DMS79 (cell line): ENCODE data around the gene B3GAT2.
A peak's percentile ranks its signal among the peaks of the same experiment; 100 is the strongest.
"Not testable (repeated sequence)": the region's sequence is repeated elsewhere in the genome, so short reads cannot be mapped to it uniquely, and the experiment has no call there.

Experiments used
- DNase-seq: peaks from one replicate; lab custom pipeline; 2025; lab: John Stamatoyannopoulos, UW

B3GAT2 gene, protein sequence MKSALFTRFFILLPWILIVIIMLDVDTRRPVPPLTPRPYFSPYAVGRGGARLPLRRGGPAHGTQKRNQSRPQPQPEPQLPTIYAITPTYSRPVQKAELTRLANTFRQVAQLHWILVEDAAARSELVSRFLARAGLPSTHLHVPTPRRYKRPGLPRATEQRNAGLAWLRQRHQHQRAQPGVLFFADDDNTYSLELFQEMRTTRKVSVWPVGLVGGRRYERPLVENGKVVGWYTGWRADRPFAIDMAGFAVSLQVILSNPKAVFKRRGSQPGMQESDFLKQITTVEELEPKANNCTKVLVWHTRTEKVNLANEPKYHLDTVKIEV

DNA sequence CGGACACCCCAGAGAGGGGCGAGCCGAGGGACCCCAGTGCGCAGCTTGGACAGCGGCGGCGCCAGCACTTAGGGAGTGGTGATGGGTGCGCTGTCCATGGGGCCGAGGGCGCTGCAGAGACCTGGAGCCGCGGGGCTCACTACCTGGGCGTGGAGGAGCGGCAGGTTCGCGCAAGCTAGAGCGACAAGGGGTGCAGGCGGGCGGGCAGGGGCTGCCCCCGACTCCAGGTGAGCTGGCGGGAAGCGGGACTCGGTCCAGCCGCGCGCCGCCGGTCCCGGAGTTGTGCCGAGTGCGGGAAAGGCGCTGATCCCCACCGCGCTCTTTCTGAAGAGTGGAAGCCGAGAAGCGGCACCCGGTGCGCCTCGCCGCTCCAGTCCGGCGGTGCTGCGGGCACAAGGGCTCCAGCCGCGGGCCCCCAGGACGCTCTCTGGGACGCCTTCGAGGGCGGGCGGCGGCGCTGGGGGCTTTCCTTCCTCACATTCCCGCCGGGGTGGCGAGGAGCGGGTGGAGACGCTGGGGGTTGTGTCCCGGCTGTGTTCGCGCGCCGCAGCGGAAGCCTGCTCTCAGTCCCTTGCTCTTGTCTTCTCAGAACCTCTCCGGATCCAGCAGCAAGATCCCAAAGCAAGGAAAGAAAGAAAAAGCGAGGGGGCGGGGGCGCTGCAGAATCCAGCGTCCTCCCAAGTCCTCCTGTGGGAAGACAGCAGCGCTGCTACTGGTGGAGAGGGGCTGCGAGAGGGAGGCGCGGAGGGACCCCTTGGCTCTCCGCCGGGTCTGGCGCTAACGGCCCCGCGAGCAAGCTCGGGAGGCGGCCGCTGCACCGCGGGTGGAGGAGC, at the start of gene B3GAT2:
TSS of gene B3GAT2 (minus strand) at position 610 of the 833 bp plus-strand sequence. CDS start 631 bp downstream, outside the sequence.
- no peak for DNase-seq

DNA sequence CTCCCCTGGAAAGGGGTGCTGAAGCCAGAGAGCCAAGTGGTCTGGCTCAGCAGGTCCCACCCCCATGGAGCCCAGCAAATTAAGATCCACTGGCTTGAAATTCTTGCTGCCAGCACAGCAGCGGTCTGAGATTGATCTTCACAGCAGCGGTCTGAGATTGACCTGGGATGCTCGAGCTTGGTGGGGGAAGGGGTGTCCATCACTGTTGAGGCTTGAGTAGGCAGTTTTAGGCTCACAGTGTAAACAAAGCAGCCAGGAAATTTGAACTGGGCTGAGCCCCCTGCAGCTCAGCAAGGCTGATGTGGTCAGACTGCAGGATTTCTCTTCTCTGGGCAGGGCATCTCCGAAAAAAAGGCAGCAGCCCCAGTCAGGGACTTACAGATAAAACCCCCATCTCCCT, 41.3 kb upstream of the B3GAT2 start:
- DNase-seq: no peak

DNA sequence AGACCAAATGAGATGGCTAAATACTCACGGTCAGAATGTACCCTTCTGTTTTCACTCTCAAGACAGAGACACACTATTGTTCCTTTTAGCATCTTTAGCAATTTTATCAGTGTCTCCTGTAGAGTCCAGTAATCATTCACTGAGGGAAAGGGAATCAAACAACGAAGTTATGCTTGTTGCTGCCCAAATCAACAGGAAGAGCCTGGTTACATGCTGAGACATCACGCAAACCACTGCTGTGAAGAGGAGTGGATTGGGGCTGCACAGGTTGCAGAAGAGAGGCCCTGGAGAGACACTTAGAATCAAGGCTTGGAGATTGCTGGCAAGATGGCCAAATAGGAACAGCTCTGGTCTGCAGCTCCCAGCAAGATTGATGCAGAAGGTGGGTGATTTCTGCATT, 40.5 kb upstream of the B3GAT2 start:
- DNase-seq: no peak

DNA sequence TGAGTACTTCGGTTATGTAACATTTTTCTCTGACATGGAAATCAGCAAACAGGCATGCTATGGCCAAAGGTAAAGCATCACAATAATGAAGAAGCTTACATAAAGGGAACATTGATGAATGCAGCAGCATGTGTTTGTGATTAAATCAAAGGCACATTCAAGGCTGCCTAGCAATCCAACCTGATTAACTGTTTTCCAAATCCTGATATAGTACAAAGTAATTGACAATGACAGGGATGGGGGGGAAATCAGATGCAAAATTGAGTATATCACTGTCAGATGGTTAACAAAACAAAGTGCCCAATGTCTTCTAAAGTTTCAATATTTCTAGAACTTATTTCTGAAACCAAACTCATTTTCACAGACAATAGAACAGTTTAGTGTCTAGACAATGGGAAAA, 39.2 kb upstream of the B3GAT2 start:
- no peak for DNase-seq

DNA sequence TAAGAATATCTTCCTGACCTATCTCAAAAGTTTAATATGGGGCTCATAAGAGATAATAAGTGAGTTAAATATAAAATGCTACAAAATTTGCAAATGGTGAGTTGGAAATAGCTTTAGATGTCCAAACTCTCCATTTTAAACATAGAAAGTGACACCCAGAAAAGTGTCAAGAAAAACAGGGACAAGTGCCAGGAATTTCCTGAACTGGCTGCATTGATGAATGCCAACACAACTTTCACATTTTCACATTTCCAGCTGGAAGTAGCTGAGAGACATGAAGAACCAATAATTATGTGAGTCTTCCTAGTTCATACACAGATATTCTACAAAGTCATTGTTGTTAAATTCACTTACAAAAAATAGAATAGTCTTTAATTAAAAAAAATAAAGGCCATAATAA, 38.6 kb upstream of the B3GAT2 start:
- no peak for DNase-seq

DNA sequence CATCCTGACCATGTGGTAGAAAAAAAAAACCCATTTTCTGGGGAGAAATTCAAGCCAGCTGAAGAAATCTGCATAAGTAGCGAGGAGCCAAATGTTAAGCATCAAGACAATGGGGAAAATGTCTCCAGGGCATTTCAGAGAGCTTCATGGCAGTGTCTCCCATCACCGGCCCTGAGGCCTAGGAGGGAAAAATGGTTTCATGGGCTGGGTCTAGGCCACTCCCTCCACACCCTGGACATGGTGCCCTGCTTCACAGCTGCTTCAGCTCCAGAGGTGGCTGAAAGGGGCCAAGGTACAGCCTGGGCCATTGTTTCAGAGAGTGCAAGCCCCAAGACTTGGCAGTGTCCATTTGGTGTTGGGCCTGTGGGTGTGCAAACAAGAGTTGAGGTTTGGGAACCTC, 34.4 kb upstream of the B3GAT2 start:
- no peak for DNase-seq

DNA sequence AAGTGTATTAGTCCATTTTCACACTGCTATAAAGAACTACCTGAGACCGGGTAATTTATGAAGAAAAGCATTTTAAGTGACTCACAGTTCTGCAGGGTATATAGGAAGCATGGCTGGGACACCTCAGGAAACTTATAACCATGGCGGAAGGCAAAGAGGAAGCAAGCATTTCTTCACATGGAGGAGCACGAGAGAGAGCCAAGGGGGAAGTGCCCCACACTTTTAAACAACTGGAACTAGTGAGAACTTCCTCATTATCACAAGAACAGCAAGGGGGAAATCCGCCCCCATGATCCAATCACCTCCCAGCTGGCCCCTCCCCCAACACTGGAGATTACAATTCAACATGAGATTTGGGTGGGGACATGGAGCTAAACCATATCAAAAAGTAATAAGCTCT, 28.3 kb upstream of the B3GAT2 start:
- DNase-seq: no peak

DNA sequence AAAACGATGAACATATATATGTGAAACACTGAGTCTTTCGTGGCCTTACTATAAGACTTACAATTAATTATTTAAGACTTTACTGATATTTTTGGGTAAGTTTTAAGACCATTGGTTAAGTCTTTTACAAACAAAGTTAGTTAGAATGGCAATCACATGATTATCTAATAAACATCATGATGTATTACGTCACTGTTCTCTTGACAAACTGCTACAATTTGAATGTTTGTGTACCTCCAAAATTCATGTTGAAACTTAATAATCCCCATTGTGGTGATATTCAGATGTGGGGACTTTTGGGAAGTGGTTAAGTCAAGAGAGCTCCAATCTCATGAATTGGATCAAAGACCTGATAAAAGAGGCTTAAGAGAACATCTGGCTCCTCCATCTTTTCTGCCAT, 25.9 kb upstream of the B3GAT2 start:
- DNase-seq: no peak

DNA sequence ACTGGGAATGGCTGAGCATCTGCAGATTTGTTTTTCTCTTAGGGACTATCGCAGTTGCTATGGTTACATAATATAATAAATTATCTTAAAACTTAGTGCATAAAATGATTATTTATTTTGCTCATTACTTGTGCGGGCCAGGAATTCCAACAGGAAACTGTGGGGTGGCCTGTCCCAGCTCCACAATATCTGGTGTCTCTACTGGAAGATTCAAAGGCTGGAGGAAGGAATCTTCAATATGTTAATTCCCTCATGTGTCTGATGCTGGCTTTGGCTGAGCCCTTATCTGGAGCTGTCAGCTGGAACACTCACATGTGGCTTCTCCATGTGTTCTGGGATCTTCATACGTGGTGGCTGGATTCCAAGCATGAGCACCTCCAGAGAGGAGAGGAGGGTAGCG, 23.9 kb upstream of the B3GAT2 start:
- DNase-seq: no peak

DNA sequence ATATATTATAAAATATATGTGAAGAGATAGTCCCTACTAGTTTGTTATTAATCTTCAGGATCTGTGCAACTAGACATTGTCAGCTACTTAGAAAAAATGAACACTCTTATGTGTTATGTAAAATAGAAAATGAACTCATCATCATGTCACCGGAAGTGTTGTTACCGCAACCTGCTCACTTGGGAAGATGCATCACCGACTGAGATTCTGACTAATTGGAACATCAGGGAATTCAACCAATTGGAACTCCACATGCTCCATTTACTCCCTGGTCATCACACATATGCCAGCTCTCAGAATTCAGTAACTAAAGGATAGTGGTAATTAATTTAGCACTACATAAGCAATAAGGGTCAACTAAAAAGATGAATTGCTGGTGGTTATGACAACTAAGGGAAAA, 16.7 kb upstream of the B3GAT2 start:
- no peak for DNase-seq

DNA sequence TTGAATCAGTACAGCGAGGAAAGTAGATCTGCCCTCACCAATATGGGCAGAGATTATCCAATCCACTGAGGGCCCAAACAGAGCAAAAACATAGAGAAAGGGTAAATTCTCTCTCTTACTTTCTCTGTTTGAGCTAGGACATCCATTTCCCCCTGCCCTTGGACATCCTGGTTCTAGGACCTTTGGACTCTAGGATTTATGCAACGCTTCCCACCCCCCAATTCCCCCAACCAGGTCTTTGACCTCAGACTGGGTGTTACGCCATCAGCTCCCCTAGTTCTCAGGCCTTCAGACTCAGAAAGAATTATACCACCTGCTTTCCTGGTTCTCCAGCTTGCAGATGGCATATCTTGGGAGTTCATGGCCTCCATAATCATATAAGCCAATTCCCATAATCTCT, 10.2 kb upstream of the B3GAT2 start:
- DNase-seq: no peak

DNA sequence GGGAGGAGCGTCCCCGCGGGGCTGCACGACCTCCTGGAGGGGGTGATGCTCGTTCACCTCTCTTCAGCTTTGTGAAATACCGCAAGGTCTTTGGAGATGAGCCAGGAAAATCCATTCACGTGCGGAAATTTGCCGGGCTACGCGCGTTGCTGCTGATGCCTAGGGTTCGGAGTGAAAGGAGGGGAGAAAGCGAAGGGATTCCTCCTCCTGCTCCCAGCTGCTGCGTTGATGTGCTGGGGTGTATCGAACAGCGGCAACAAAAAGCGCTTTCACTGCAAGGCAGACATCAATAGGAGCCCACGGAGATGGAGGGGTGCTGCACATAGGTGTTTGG, 391 bp upstream of the B3GAT2 start:
- DNase-seq: no peak

DNA sequence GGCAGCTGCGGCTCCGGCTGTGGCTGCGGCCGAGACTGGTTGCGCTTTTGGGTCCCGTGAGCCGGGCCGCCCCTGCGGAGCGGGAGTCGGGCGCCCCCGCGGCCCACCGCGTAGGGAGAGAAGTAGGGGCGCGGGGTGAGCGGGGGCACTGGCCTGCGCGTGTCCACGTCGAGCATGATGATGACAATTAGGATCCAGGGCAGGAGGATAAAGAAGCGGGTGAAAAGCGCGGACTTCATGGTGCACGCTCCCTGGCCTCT, 739 bp downstream of the B3GAT2 start:
- no peak for DNase-seq

DNA sequence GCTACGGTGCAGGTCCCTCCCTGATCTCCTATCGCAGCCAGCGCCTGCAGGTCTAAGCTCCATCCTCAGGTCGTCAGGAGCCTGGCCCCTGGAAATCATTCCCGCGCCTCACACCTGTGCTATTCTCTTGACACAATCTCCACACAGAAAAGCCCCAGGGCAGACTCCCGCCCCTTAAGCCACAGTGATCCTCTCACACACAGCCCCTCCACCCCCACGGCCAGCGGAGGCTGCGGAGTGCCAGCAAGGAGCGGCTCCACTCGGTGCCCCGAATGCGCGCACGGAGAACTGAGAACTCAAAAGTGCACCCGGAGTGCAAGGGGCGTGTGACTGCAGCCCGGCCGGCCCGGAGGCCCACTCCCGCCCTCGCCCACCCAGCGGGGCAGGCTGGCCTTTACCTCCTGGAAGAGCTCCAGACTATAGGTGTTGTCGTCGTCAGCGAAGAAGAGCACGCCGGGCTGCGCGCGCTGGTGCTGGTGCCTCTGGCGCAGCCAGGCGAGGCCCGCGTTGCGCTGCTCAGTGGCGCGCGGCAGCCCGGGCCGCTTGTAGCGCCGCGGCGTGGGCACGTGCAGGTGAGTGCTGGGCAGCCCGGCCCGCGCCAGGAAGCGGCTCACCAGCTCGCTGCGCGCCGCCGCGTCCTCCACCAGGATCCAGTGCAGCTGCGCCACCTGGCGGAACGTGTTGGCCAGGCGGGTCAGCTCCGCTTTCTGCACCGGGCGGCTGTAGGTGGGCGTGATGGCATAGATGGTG, 1.2 kb downstream of the B3GAT2 start:
- peak; percentile 59 for DNase-seq

DNA sequence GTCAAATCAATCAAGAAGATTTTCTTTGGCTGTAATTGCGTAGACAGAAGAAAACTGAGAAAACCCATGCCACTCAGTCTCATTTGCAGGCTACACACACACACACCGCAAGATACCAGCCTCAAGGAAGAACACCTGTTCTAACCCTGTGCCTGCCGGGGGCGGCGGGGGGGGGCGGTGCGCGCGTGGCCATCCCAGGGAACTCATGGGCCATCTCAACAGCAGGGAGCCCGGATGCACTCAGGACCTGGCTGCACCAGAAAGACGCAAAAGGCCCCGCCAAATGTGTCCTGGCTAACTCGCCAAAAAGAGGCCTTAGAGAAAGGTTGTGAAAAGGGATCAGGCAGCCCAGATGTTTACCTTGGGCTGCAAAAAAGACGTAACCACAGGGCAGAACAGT, 2.1 kb downstream of the B3GAT2 start:
- DNase-seq: no peak

DNA sequence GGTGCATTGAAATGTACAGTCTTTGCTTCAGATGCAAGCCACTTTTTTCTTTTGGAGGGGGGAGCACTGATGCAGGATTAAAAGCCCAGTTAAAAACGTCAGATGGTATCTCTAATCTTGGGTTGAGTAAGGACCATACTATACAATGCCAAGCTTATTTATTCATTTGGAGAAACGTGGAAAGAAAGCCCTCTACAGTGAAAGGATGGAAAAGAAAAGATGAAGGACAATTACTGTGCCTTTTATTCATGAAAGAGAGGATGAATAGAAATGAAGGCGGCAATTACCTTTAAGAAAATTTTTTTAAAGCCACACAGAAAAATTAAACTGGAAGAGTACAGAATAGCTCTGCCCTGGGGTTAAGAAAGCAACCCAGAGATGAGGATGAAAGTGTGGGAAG, 2.7 kb downstream of the B3GAT2 start:
- no peak for DNase-seq

DNA sequence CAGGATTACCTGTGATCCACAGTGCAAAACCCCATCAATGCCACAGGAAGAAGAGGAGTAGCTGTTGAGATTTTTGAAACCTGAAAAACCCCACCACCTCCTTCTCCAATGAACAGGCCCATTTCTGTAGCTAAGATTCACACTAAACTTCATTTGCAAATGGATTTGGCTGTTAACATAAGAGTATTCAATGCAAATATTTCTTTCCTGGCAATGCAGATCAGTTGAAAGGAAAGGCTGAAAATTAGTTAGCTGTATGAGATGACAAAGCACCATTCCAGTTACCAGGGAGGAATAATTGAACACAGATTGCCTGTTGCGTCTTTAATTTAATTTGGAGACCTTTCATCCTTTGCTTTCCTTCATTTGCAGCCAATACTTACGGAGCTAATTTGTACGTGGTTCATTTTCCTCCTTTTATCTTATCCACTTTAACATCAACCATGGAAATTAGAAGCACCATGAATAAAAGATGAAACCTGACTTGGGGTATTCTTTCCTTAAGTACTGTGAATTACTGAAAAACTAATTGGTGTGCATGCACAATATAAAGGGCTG, 4.2 kb downstream of the B3GAT2 start:
- DNase-seq: no peak

DNA sequence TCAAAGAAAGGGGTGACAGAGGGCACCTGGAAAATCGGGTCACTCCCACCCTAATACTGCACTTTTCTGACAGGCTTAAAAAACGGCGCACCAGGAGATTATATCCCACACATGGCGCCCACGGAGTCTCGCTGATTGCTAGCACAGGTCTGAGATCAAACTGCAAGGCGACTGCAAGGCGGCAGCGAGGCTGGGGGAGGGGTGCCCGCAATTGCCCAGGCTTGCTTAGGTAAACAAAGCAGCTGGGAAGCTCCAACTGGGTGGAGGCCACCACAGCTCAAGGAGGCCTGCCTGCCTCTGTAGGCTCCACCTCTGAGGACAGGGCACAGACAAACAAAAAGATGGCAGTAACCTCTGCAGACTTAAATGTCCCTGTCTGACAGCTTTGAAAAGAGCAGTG, 12.5 kb downstream of the B3GAT2 start:
- DNase-seq: not testable (repeated sequence)

DNA sequence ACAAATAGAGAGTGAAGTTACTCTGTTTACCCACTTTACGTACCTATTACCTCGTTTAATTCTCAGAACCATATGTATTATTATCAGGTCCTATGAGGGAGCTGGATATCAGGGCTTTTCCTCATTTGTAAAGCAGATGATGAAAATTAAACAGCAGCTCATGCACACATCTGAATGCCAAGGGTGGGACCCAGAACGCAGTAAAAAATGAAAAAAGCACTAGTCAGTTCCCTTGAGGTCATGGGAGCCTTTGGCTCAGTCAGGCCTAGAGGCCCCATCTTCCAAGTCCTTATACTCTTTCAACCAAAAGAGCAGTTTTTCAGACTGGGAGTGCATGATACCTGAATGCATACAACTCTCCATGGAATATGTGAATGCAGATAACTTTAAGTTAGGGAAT, 23.0 kb downstream of the B3GAT2 start:
- no peak for DNase-seq

DNA sequence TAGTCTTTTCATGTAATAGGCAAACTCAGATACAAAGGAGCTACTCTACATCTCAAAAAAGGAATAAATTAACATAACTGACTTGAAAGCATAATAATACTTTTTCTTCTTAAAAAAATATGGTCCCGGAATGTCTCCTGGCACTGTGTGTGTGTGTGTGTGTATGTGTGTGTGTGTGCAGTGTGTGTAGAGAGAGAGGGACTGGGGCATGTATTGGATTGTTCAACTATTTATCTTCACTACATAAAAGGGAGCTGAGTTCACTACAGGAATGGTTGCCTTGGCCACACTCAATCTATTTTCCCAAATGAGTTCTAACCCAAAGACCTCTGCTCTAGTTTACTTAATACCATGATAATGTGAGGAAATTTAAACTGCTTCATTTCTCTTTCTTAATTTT, 51.1 kb downstream of the B3GAT2 start:
- DNase-seq: no peak

DNA sequence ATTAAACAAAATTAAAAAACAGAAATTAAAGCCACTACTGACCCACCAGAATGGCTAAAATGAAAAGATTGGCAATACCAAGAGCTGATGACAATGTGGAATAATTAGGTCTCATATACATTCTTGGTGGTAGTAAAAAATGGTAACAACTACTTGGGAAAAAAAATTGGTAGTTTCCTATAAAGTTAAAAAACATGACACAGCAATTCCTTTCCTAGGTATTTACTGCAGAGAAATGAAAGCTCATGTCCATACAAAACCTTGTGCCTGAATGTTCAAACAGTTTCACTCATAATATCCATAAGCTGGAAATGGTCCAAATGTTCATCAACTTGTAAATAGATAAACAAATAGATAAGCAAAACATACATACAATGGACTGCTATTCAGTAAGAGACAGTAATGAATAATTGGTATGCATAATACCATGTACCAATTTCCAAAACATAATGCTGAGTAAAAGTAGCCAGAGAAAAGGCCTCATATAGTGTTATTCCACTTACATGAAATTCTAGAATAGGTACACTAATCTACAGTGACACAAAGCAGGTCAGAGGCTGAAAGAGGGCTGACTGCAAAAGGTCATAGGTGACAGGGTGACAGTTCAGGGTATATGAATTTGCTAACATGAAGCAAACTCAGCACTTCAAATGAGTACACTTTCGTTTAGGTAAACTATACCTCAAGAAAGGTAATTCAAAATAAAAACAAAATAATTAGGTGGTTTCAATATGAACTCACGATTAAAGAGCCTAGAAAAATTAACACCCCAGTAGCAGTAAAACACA, 53.0 kb downstream of the B3GAT2 start:
- DNase-seq: no peak

DNA sequence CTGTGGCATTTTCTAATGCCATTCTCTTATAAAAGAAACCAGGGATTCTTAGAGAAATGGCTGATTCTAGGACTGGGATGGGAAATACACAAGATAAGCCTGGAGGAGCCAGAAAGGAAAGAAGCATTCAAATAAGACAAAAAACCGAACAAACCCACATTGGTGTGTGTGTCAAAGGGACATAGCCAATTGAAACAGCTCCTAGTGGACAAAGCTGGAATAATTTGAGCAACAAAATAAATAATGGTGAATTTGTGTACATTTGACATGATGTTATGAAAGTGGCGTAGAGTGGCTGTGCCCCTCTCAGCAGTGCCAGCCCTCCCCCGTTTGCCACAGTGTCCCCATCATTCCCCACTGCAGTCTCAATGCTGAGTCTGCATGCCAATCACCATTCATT, 55.5 kb downstream of the B3GAT2 start:
- no peak for DNase-seq
